Measurements from ENCODE around the gene RPL22. TPM values are rescaled to one million over a fixed set of nuclear protein-coding genes. Genes with fewer than 3 reads are reported as not detected.

Gene RPL22
- total and polyA plus RNA-seq, 4 donors: 38.9 to 105 (median 77.3) TPM

DNA sequence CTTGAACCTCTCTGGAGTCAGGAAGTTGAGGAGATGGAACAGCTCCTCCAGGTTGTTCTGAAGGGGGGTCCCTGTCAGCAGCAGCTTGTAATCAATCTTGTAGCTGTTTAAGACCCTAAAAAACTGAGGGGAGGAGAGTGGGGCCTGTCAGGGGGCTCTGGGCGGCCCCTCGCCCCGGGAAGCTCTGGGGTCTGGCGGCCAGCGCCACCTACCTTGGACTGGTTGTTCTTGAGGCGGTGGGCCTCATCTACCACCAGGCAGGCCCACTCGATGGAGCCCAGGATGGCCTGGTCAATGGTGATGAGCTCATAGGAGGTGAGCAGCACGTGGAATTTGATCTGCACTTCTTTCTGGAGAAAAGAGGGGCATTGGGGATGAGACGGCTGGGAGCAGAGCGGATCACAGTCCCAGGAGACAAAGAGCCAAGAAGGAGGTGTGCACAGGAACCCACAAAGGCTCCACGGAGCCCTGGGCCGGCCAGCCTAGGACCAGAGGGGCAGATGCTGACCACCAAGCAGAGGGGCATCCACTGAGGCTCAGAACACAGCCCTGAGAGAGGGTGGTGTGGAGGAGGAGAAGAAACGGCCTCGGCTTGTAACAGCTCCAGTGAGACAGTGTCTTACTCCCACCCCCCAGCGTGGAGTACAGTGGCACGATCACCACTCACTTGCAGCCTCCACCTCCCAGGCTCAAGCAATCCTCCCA, 62.7 kb downstream of the RPL22 start:
- Histone ChIP-seq H3K27ac (ENCODE audit: low read depth in 1 of 2, low read length in 2 of 2) (no peak overlapping the region), H3K9me3 (ENCODE audit: control insufficient read depth in 4 of 4, low read length in 3 of 4) (peaks cover 0 to 6% (median 4%) of the 10 kb centered on the region in 4 donors), H3K4me1 (ENCODE audit: control insufficient read depth in 4 of 4, insufficient read depth in 4 of 4, low read length in 3 of 4) (no peaks in the 10 kb centered on the region), H3K9ac (ENCODE audit: low read depth in 1 of 2, low read length in 2 of 2) (no peak overlapping the region), H3K27me3 (ENCODE audit: control insufficient read depth in 4 of 4, insufficient read depth in 4 of 4, low read length in 3 of 4) (peaks cover 0 to 3% (median 0%) of the 10 kb centered on the region in 4 donors), H3K4me3 (ENCODE audit: low read depth in 1 of 3, low read length in 3 of 3) (no peak overlapping the region), H3K36me3 (ENCODE audit: control insufficient read depth in 4 of 4, insufficient read depth in 3 of 4, low read depth in 1 of 4, low read length in 3 of 4) (no peaks in the 10 kb centered on the region)
- no peak for TF ChIP-seq HNF4A (conservative IDR thresholded peaks at IDR 0.05)
- TF ChIP-seq, protein P1, sequence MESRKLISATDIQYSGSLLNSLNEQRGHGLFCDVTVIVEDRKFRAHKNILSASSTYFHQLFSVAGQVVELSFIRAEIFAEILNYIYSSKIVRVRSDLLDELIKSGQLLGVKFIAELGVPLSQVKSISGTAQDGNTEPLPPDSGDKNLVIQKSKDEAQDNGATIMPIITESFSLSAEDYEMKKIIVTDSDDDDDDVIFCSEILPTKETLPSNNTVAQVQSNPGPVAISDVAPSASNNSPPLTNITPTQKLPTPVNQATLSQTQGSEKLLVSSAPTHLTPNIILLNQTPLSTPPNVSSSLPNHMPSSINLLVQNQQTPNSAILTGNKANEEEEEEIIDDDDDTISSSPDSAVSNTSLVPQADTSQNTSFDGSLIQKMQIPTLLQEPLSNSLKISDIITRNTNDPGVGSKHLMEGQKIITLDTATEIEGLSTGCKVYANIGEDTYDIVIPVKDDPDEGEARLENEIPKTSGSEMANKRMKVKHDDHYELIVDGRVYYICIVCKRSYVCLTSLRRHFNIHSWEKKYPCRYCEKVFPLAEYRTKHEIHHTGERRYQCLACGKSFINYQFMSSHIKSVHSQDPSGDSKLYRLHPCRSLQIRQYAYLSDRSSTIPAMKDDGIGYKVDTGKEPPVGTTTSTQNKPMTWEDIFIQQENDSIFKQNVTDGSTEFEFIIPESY (IDR thresholded peaks at IDR 0.05): no peak
- WGBS: 80% methylated on average over 16 of the region's 16 CpGs
- no peak for DNase-seq (ENCODE audit: low spot score)

Other genes with a start within 250 kb of the RPL22 start
- gene NPHP4, start 207.2 kb downstream of the RPL22 start, total RNA-seq: 1 to 10 TPM; 4.7 to 5.6 TPM
- gene NPHP4, start 207.2 kb downstream of the RPL22 start, polyA plus RNA-seq: 1 to 10 TPM; 1.7 to 2.4 TPM
- 1 to 10 TPM; 5.1 to 5.9 TPM for gene KCNAB2, start 153.7 kb downstream of the RPL22 start, total RNA-seq
- 1 to 10 TPM; 1.8 to 3.9 TPM for gene KCNAB2, start 153.7 kb downstream of the RPL22 start, polyA plus RNA-seq
- gene CHD5, start 19.3 kb downstream of the RPL22 start, total RNA-seq: under 1 TPM; under 0.01 to 0.08 TPM
- not detected for gene CHD5, start 19.3 kb downstream of the RPL22 start, polyA plus RNA-seq
- 10 to 100 TPM in 1 of 2 donors, 1 to 10 TPM in 1; 7.6 to 13.7 TPM for gene RNF207, start 6.5 kb upstream of the RPL22 start, total RNA-seq
- 1 to 10 TPM; 3.3 to 4.0 TPM for gene RNF207, start 6.5 kb upstream of the RPL22 start, polyA plus RNA-seq
- 10 to 100 TPM; 26.8 to 38.2 TPM for gene ICMT, start 36.4 kb upstream of the RPL22 start, total RNA-seq
- 10 to 100 TPM in 1 of 2 donors, 1 to 10 TPM in 1; 7.1 to 16.8 TPM for gene ICMT, start 36.4 kb upstream of the RPL22 start, polyA plus RNA-seq
- gene HES3, start 44.6 kb upstream of the RPL22 start, total RNA-seq: not detected
- gene HES3, start 44.6 kb upstream of the RPL22 start, polyA plus RNA-seq: not detected
- 1 to 10 TPM in 1 of 2 donors, under 1 TPM in 1; 0.37 to 5.9 TPM for gene GPR153, start 61.5 kb upstream of the RPL22 start, total RNA-seq
- 1 to 10 TPM; 2.2 to 3.3 TPM for gene GPR153, start 61.5 kb upstream of the RPL22 start, polyA plus RNA-seq
- gene ACOT7, start 194.2 kb upstream of the RPL22 start, total RNA-seq: 10 to 100 TPM in 1 of 2 donors, 1 to 10 TPM in 1; 8.7 to 11.0 TPM
- gene ACOT7, start 194.2 kb upstream of the RPL22 start, polyA plus RNA-seq: 10 to 100 TPM in 1 of 2 donors, 1 to 10 TPM in 1; 9.7 to 14.4 TPM
- gene HES2, start 220.3 kb upstream of the RPL22 start, total RNA-seq: not detected
- under 1 TPM in 1 of 2 donors, not detected in 1; 0.10 TPM for gene HES2, start 220.3 kb upstream of the RPL22 start, polyA plus RNA-seq
- 10 to 100 TPM; 61.5 to 66.1 TPM for gene ESPN, start 225.2 kb upstream of the RPL22 start, total RNA-seq
- gene ESPN, start 225.2 kb upstream of the RPL22 start, polyA plus RNA-seq: 100 to 1,000 TPM in 1 of 2 donors, 10 to 100 TPM in 1; 70.3 to 103 TPM